Pancreas (tissue), 10 donors: ENCODE measurements around the gene NLGN4Y. TPM values are rescaled to one million over a fixed set of nuclear protein-coding genes. Genes with fewer than 3 reads are reported as not detected.

Experiments
- ATAC-seq, 4 donors: fragments of 200-7000 bp; cut with Tn5 transposase; one replicate each; pipeline versions ENCODE4 v1.8.0 to v1.9.1; 2020; ENCODE audit warnings: mild to moderate bottlenecking in 4 of 4, moderate library complexity in 4 of 4
- DNase-seq, 6 donors: peaks; one replicate each; pipeline ENCODE4 v3.0.0-alpha.2; 2020
- FAIRE-seq: peaks from 2 replicates; lab custom pipeline; 2012; peaks lifted over from hg19 to GRCh38; lab: Jason Lieb, UNC
- H3K27ac ChIP-seq, 4 donors: fragments of 200-600 bp; sonication (generic); 1 replicate in 3 of 4; 2 replicates in 1 of 4; pipeline versions ENCODE4 v1.5.0 to v1.8.0; 2020
- H3K27me3 ChIP-seq, 4 donors: fragments of 200-600 bp; one replicate each; pipeline ENCODE4 v1.8.0; 2021
- H3K36me3 ChIP-seq, 3 donors: fragments of 200-600 bp; sonication (generic) in 1 of 3; one replicate each; pipeline versions ENCODE4 v1.5.0 to v1.8.0; 2020 to 2021
- H3K4me1 ChIP-seq, 3 donors: fragments of 200-600 bp; one replicate each; pipeline ENCODE4 v1.8.0; 2021
- H3K4me3 ChIP-seq, 4 donors: fragments of 200-600 bp; sonication (generic) in 2 of 4; one replicate each; pipeline versions ENCODE4 v1.5.0 to v1.8.0; 2020 to 2021
- H3K9me3 ChIP-seq, 4 donors: fragments of 200-600 bp; one replicate each; pipeline ENCODE4 v1.8.0; 2021
- CTCF ChIP-seq, 4 donors: fragments of 200-600 bp; sonication (generic) in 3 of 4; IDR thresholded peaks; one replicate each; pipeline versions ENCODE4 v1.5.0 to v1.8.0; 2021; ENCODE audit warnings: antibody characterized with exemption in 4 of 4
- WGBS, 2 donors: extraction: QIAGEN DNeasy Blood & Tissue Kit; methylation state at CpG; one replicate each; pipeline ENCODE4 v1.1.7; 2013; 5-methylcytosine and 5-hydroxymethylcytosine counted together
- intact Hi-C, 3 donors: fragments of 100-400 bp; cut with DNase I; formaldehyde crosslinking; loops; one replicate each; pipeline versions ENCODE4 v1.11.1 to v1.14.2; 2022
- polyA plus RNA-seq, 2 donors: library from polyadenylated mRNA; stranded (reverse); fragments of 200-250 nt; gene quantifications; one replicate each; pipeline ENCODE4 v1.2.3, GENCODE V29; 2013
- total RNA-seq, 6 donors: library from RNA; stranded (reverse); fragmentation: NEBNext Ultra II Directional in 4 of 6; extraction: Animal tissue kit (Norgen Biotek cat#: 25700) in 4 of 6; gene quantifications; one replicate each; pipeline versions ENCODE4 v1.2.1 to v1.2.4, GENCODE V29; 2021 to 2023
- donor health status: healthy with polysubstance abuse.
- donor health status: DM: no; HTN: no; CAD: no; lungs with moderate emphysema.
- donor health status: DM: no; HTN: no; CAD: no.
- donor health status: control.
- donor health status: control.
- donor health status: Bipolar disorder and iron deficiency.
- donor health status: DM: yes; HTN: yes; CAD: no.
- donor health status: DM: no; HTN: no; CAD: no.
- donor health status: DM: no; HTN: no; CAD: no.
- donor health status: DM: yes; HTN: yes; CAD: no.

The NLGN4Y gene
- total and polyA plus RNA-seq, 8 donors: 2.3 to 2.5 TPM; not detected in 6

GRCh38 chrY:14543506-14543905, 19.2 kb downstream of the NLGN4Y start:
- FAIRE-seq (no peak), DNase-seq (no peak), ATAC-seq (no peak)
- no peaks in the 10 kb centered on the region for H3K27me3 ChIP-seq
- intact Hi-C loops: no loop called here
- H3K4me1 ChIP-seq: no peaks in the 10 kb centered on the region
- no peak overlapping the region for H3K4me3 ChIP-seq
- no peaks in the 10 kb centered on the region for H3K9me3 ChIP-seq
- H3K36me3 ChIP-seq: no peaks in the 10 kb centered on the region
- TF ChIP-seq CTCF (IDR thresholded peaks at IDR 0.05): no peak
- no peak overlapping the region for H3K27ac ChIP-seq
- WGBS, 2 donors: 89% methylated on average over 5 of the region's 5 CpGs; no CpG with 5 or more reads in 1 of the 2 donors

GRCh38 chrY:14581294-14581693, 57.0 kb downstream of the NLGN4Y start:
- H3K36me3 ChIP-seq: no peaks in the 10 kb centered on the region
- no peaks in the 10 kb centered on the region for H3K27me3 ChIP-seq
- no peak overlapping the region for H3K4me3 ChIP-seq
- WGBS, 2 donors: 73% methylated on average over 3 of the region's 3 CpGs; no CpG with 5 or more reads in 1 of the 2 donors
- intact Hi-C loops: no loop called here
- no peak for DNase-seq
- FAIRE-seq: no peak
- no peak for ATAC-seq
- no peak overlapping the region for H3K27ac ChIP-seq
- no peaks in the 10 kb centered on the region for H3K4me1 ChIP-seq
- no peak for TF ChIP-seq CTCF (IDR thresholded peaks at IDR 0.05)
- H3K9me3 ChIP-seq: no peaks in the 10 kb centered on the region

GRCh38 chrY:14586725-14587124, 62.4 kb downstream of the NLGN4Y start:
- no peak overlapping the region for H3K27ac ChIP-seq
- no peak overlapping the region for H3K4me3 ChIP-seq
- intact Hi-C loops: no loop called here
- no peak for FAIRE-seq
- H3K27me3 ChIP-seq: no peaks in the 10 kb centered on the region
- 66% methylated on average over 4 of the region's 4 CpGs; no CpG with 5 or more reads in 1 of the 2 donors for WGBS, 2 donors
- no peaks in the 10 kb centered on the region for H3K36me3 ChIP-seq
- ATAC-seq: no peak
- DNase-seq: no peak
- no peak for TF ChIP-seq CTCF (IDR thresholded peaks at IDR 0.05)
- no peaks in the 10 kb centered on the region for H3K9me3 ChIP-seq
- no peaks in the 10 kb centered on the region for H3K4me1 ChIP-seq

GRCh38 chrY:14601372-14601771, 77.0 kb downstream of the NLGN4Y start:
- no peaks in the 10 kb centered on the region for H3K36me3 ChIP-seq
- H3K9me3 ChIP-seq: no peaks in the 10 kb centered on the region
- no peak overlapping the region for H3K4me3 ChIP-seq
- 80% methylated on average over 11 of the region's 11 CpGs; no CpG with 5 or more reads in 1 of the 2 donors for WGBS, 2 donors
- no peak for TF ChIP-seq CTCF (IDR thresholded peaks at IDR 0.05)
- FAIRE-seq (no peak), ATAC-seq (no peak), DNase-seq (no peak)
- H3K27me3 ChIP-seq: no peaks in the 10 kb centered on the region
- no peak overlapping the region for H3K27ac ChIP-seq
- no peaks in the 10 kb centered on the region for H3K4me1 ChIP-seq
- intact Hi-C loops: no loop called here

DNA sequence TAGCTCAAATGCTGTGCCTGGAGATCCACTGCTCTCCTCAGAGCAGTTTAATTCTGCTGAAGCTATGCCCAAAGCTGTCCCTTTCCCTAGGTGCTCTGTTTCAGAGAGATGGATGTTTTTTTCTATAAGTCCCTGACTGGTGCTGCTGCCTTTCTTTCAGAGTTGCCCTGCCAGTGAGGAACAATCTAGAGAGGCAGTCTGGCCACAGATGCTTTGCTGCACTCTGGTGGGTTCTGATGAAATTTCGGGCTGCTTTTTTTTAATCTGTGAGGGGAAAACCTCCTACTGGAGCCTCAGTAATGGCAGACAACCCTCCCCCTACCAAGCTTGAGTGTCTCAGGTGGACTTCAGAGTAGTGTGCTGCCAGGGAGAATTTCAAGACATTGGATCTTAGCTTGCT, 93.3 kb downstream of the NLGN4Y start:
- H3K36me3 ChIP-seq: no peaks in the 10 kb centered on the region
- no peak for TF ChIP-seq CTCF (IDR thresholded peaks at IDR 0.05)
- FAIRE-seq: no peak
- intact Hi-C loops: no loop called here
- DNase-seq: no peak
- no peak overlapping the region for H3K27ac ChIP-seq
- no peaks in the 10 kb centered on the region for H3K27me3 ChIP-seq
- H3K4me3 ChIP-seq: no peak overlapping the region
- H3K4me1 ChIP-seq: no peaks in the 10 kb centered on the region
- no peaks in the 10 kb centered on the region for H3K9me3 ChIP-seq
- no peak for ATAC-seq
- 53% methylated on average over 1 of the region's 1 CpG; no CpG with 5 or more reads in 1 of the 2 donors for WGBS, 2 donors
